K562 (cell line): ENCODE measurements around the gene TMEM158. TPM values are rescaled to one million over a fixed set of nuclear protein-coding genes. Genes with fewer than 3 reads are reported as not detected.

ENCODE experiments used
- ADNP ChIP-seq: fragments of 200-800 bp; sonication (Bioruptor generic); IDR thresholded peaks from 2 replicates; pipeline ENCODE4 v1.6.1; 2016; ENCODE audit warnings: missing genetic modification characterization, missing compliant biosample characterization
- ARHGAP35 ChIP-seq: fragments of 450-650 bp; IDR thresholded peaks from 2 replicates; pipeline ENCODE4 v1.6.1; 2018; ENCODE audit not compliant: partially characterized antibody
- DNMT1 ChIP-seq: fragments of 450-650 bp; IDR thresholded peaks from 2 replicates; pipeline ENCODE4 v1.6.1; 2016; ENCODE audit warnings: antibody characterized with exemption, mild to moderate bottlenecking
- FOXK2 ChIP-seq, 2 experiments: fragments of 450-650 bp; IDR thresholded peaks in 1 of 2; conservative IDR thresholded peaks in 1 of 2; 2 replicates each; pipeline ENCODE4 v1.6.1; 2016; ENCODE audit warnings: low read depth in 2 of 2, mild to moderate bottlenecking in 1 of 2
- MAFF ChIP-seq: IDR thresholded peaks from 2 replicates; pipeline ENCODE4 v1.6.1; 2012; ENCODE audit warnings: low read length, improper control_type of control experiment
- SIN3B ChIP-seq: fragments of 450-650 bp; IDR thresholded peaks from 2 replicates; pipeline ENCODE4 v1.6.1; 2017; ENCODE audit warnings: low read depth, mild to moderate bottlenecking, moderate library complexity
- SMARCA5 ChIP-seq: fragments of 450-650 bp; IDR thresholded peaks from 2 replicates; pipeline ENCODE4 v1.6.1; 2016
- ZNF140 ChIP-seq: fragments of 250-450 bp; sonication (Bioruptor Pico); IDR thresholded peaks from 2 replicates; pipeline ENCODE4 v1.8.0; 2021; ENCODE audit warnings: moderate library complexity, mild to moderate bottlenecking, inconsistent platforms
- ZNF263 ChIP-seq: sonication (generic); formaldehyde crosslinking; IDR thresholded peaks from 2 replicates; pipeline ENCODE4 v1.8.0; 2022; ENCODE audit warnings: mild to moderate bottlenecking, missing genetic modification reagents, borderline replicate concordance
- ZNF644 ChIP-seq: fragments of 200-800 bp; sonication (Bioruptor generic); IDR thresholded peaks from 2 replicates; pipeline ENCODE4 v1.6.1; 2016; ENCODE audit warnings: low read depth, missing genetic modification characterization, missing compliant biosample characterization
- ZNF699 ChIP-seq: fragments of 250-450 bp; sonication (Bioruptor Pico); IDR thresholded peaks from 2 replicates; pipeline ENCODE4 v1.8.0; 2021; ENCODE audit warnings: mild to moderate bottlenecking, moderate library complexity; ENCODE audit not compliant: insufficient replicate concordance
- polyA plus RNA-seq, 8 experiments: library from polyadenylated mRNA; depleted of rRNA in 4 of 8; stranded (reverse) in 5 of 8; unstranded in 3 of 8; fragments of >200 nt; fragmentation: Nextera tagmentation in 2 of 8; fragmentation: Illumina TruSeq in 1 of 8; extraction: Ambion mirVana in 2 of 8; extraction: Trizol in 1 of 8; gene quantifications; 2 replicates each; pipeline versions ENCODE4 v1.2.1 to v1.2.3, GENCODE V29; 2011 to 2014; ENCODE audit warnings: inconsistent platforms in 1 of 8, missing spikeins in 1 of 8
- total RNA-seq, 7 experiments: library from RNA; depleted of rRNA in 6 of 7; stranded (reverse); fragments of >200 nt in 6 of 7; fragmentation: Illumina TruSeq in 2 of 7; extraction: Trizol in 2 of 7; gene quantifications; 2 replicates each; pipeline versions ENCODE4 v1.2.1 to v1.2.3, GENCODE V29; 2011 to 2021; ENCODE audit warnings: low replicate concordance in 1 of 7
- TF ChIP-seq, protein P1 (sequence below), 2 experiments: fragments of 450-650 bp in 1 of 2; IDR thresholded peaks; 2 replicates each; pipeline ENCODE4 v1.6.1; 2011 to 2017; ENCODE audit warnings: low read depth in 2 of 2, antibody characterized with exemption in 1 of 2, borderline replicate concordance in 1 of 2, low read length in 1 of 2, mild to moderate bottlenecking in 1 of 2, mixed read lengths in 1 of 2; ENCODE audit not compliant: control insufficient read depth in 1 of 2
- TF ChIP-seq, protein P2 (sequence below), 2 experiments: fragments of 450-650 bp; conservative IDR thresholded peaks; 2 replicates each; pipeline ENCODE4 v1.6.1; 2017; ENCODE audit warnings: mild to moderate bottlenecking in 2 of 2, moderate library complexity in 2 of 2
- TF ChIP-seq, protein P3 (sequence below), 3 experiments: fragments of 200-800 bp in 1 of 3; sonication (Bioruptor generic) in 1 of 3; sonication (generic) in 1 of 3; formaldehyde crosslinking in 1 of 3; IDR thresholded peaks; 2 replicates each; pipeline versions ENCODE4 v1.6.1 to v1.8.0; 2016 to 2022; ENCODE audit warnings: mild to moderate bottlenecking in 2 of 3, missing compliant biosample characterization in 2 of 3, missing genetic modification characterization in 2 of 3, missing genetic modification reagents in 1 of 3
- TF ChIP-seq, protein P4 (sequence below): IDR thresholded peaks from 2 replicates; pipeline ENCODE4 v1.6.1; 2011; ENCODE audit not compliant: insufficient read length; ENCODE audit errors: extremely low read depth
- TF ChIP-seq, protein P5 (sequence below): fragments of 250-450 bp; sonication (Bioruptor Pico); IDR thresholded peaks from 2 replicates; pipeline ENCODE4 v1.4.0; 2020; ENCODE audit warnings: mild to moderate bottlenecking, moderate library complexity, borderline replicate concordance

TMEM158 gene
- total and polyA plus RNA-seq, 9 of the 15 experiments (the other 6 are each of a cell fraction or from before 2014, with no cell fraction given) = 2.2 to 46.5 (median 8.4) TPM

DNA sequence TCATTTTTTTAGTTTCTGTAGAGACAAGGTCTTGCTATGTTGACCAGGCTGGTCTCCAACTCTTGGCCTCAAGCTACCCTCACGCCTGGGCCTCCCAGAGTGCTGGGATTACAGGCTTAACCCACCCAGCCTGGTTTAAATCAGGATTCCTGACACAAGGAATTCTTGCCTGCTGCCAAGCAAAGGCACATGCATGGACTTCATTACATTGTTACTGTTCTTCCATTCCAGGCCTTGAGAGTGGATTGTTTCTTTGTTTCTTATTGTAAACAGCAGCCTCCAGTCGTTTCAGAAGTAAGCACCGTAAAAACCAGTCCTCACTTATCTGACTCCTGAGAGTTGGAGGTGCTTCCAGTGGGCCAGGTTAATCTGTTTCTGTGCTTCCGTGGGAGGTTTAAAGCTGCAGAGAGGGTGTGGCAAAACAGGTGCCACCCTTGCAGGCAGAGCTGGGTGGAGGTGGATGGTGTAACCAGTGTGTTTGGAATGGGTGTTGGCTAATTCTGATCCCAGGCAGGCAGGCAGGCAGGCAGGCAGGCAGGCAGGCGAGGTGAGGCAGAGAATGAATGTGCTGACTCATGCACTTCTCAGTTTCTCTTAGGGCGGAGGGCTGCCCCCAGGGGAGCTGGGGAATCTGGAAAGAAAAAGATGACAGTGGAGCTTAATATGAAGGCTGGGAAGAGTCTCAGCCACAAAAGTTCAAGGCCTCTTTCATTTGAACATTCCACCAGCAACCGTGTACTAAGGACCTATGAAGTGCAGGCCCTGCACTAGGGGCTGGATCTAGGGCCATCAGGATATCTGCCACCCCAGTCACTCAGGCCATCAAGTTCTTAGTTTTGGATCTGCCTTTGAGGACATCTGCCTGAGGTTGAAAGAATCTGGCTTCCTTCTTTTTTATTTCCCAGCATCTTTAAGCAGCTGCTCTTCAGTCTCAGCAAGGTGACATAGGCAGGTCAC is 42.9 kb downstream of the TMEM158 start (continued):
- TF ChIP-seq, protein P1, sequence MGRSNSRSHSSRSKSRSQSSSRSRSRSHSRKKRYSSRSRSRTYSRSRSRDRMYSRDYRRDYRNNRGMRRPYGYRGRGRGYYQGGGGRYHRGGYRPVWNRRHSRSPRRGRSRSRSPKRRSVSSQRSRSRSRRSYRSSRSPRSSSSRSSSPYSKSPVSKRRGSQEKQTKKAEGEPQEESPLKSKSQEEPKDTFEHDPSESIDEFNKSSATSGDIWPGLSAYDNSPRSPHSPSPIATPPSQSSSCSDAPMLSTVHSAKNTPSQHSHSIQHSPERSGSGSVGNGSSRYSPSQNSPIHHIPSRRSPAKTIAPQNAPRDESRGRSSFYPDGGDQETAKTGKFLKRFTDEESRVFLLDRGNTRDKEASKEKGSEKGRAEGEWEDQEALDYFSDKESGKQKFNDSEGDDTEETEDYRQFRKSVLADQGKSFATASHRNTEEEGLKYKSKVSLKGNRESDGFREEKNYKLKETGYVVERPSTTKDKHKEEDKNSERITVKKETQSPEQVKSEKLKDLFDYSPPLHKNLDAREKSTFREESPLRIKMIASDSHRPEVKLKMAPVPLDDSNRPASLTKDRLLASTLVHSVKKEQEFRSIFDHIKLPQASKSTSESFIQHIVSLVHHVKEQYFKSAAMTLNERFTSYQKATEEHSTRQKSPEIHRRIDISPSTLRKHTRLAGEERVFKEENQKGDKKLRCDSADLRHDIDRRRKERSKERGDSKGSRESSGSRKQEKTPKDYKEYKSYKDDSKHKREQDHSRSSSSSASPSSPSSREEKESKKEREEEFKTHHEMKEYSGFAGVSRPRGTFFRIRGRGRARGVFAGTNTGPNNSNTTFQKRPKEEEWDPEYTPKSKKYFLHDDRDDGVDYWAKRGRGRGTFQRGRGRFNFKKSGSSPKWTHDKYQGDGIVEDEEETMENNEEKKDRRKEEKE (IDR thresholded peaks at IDR 0.05; ENCODE audit: borderline replicate concordance in 1 of 2, control insufficient read depth in 1 of 2, low read depth in 2 of 2, low read length in 1 of 2) = no peak
- TF ChIP-seq ZNF699 (CRISPR knock-in tag) (no peak), ADNP (tag) (no peak), SMARCA5 (no peak), ZNF644 (tag) (no peak), DNMT1 (no peak), ZNF263 (CRISPR knock-in tag) (peak; percentile 41; the same call in 1 of the 2 replicates), FOXK2 (conservative IDR thresholded peaks at IDR 0.05 in 1 of 2, IDR thresholded peaks at IDR 0.05 in 1 of 2; ENCODE audit: low read depth in 2 of 2) (peak in 1 of 2 experiments; percentile 50; a peak in 3 of 4 replicates), ARHGAP35 (no peak), ZNF140 (CRISPR knock-in tag) (no peak), SIN3B (no peak), MAFF (peak; percentile 99)
- TF ChIP-seq, protein P2, sequence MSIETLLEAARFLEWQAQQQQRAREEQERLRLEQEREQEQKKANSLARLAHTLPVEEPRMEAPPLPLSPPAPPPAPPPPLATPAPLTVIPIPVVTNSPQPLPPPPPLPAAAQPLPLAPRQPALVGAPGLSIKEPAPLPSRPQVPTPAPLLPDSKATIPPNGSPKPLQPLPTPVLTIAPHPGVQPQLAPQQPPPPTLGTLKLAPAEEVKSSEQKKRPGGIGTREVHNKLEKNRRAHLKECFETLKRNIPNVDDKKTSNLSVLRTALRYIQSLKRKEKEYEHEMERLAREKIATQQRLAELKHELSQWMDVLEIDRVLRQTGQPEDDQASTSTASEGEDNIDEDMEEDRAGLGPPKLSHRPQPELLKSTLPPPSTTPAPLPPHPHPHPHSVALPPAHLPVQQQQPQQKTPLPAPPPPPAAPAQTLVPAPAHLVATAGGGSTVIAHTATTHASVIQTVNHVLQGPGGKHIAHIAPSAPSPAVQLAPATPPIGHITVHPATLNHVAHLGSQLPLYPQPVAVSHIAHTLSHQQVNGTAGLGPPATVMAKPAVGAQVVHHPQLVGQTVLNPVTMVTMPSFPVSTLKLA (conservative IDR thresholded peaks at IDR 0.05) = no peak
- TF ChIP-seq, protein P3, sequence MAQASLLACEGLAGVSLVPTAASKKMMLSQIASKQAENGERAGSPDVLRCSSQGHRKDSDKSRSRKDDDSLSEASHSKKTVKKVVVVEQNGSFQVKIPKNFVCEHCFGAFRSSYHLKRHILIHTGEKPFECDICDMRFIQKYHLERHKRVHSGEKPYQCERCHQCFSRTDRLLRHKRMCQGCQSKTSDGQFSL (CRISPR knock-in tag; IDR thresholded peaks at IDR 0.05) = no peak
- TF ChIP-seq, protein P3 (tag; IDR thresholded peaks at IDR 0.05) = no peak
- TF ChIP-seq, protein P4, sequence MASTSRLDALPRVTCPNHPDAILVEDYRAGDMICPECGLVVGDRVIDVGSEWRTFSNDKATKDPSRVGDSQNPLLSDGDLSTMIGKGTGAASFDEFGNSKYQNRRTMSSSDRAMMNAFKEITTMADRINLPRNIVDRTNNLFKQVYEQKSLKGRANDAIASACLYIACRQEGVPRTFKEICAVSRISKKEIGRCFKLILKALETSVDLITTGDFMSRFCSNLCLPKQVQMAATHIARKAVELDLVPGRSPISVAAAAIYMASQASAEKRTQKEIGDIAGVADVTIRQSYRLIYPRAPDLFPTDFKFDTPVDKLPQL = no peak
- TF ChIP-seq, protein P5, sequence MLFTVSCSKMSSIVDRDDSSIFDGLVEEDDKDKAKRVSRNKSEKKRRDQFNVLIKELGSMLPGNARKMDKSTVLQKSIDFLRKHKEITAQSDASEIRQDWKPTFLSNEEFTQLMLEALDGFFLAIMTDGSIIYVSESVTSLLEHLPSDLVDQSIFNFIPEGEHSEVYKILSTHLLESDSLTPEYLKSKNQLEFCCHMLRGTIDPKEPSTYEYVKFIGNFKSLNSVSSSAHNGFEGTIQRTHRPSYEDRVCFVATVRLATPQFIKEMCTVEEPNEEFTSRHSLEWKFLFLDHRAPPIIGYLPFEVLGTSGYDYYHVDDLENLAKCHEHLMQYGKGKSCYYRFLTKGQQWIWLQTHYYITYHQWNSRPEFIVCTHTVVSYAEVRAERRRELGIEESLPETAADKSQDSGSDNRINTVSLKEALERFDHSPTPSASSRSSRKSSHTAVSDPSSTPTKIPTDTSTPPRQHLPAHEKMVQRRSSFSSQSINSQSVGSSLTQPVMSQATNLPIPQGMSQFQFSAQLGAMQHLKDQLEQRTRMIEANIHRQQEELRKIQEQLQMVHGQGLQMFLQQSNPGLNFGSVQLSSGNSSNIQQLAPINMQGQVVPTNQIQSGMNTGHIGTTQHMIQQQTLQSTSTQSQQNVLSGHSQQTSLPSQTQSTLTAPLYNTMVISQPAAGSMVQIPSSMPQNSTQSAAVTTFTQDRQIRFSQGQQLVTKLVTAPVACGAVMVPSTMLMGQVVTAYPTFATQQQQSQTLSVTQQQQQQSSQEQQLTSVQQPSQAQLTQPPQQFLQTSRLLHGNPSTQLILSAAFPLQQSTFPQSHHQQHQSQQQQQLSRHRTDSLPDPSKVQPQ = no peak
